ENCODE measurements around the gene FAM219A.

The FAM219A gene

DNA sequence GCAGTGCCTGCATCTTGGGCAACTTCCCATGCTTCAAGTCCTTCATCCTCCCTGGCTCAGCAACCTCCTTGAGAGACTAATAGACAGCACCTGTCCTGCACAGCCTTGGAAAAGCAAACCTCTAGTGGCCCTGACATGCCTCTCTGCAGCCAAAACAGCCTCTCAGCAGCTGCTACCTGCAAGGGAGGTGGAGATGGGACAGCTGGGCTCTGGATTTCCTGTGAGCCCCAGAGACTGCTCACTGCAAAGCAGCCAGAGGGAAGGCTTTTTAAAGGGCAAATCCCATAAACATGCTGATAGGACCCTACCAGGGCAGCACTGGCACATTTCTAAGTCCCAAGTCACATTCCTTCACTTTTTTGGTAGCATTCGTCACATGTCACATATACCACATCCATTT is 50.2 kb downstream of the FAM219A start:
- H3K9ac ChIP-seq (ENCODE audit: low read length) = no peak overlapping the region
- H3K36me3 ChIP-seq (ENCODE audit: control insufficient read depth, insufficient read depth, low read length) = no peaks in the 10 kb centered on the region
- no peaks in the 10 kb centered on the region for H3K27me3 ChIP-seq (ENCODE audit: control insufficient read depth, insufficient read depth, low read length)
- no peak overlapping the region for H3K4me3 ChIP-seq (ENCODE audit: low read length)
- H3K9me3 ChIP-seq (ENCODE audit: control insufficient read depth, low read length) = no peaks in the 10 kb centered on the region
- H3K4me1 ChIP-seq (ENCODE audit: control insufficient read depth, insufficient read depth, low read length) = no peaks in the 10 kb centered on the region

DNA sequence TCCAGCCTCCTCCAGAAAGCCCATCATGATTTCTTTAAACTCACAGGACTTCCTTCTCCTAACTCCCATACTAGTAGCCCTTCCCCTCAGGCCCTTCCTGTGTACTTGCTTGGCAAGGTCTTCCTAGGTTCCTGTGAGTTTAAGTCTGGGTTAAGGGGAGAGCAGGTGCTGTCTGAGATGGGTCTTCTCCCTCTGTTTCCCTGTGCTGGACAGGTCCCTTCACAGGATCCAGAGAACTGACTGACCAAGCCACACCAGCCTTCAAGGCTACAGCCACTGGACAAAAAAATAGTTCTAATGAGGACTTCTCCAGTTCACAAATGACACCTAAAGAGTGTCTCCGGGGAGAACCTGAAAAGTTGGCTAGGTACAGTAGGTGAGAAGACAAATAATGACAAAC is 52.2 kb downstream of the FAM219A start:
- Histone ChIP-seq H3K27me3 (ENCODE audit: control insufficient read depth, insufficient read depth, low read length) (no peaks in the 10 kb centered on the region), H3K4me1 (ENCODE audit: control insufficient read depth, insufficient read depth, low read length) (no peaks in the 10 kb centered on the region), H3K9ac (ENCODE audit: low read length) (no peak overlapping the region), H3K36me3 (ENCODE audit: control insufficient read depth, insufficient read depth, low read length) (no peaks in the 10 kb centered on the region), H3K9me3 (ENCODE audit: control insufficient read depth, low read length) (no peaks in the 10 kb centered on the region), H3K4me3 (ENCODE audit: low read length) (no peak overlapping the region)

DNA sequence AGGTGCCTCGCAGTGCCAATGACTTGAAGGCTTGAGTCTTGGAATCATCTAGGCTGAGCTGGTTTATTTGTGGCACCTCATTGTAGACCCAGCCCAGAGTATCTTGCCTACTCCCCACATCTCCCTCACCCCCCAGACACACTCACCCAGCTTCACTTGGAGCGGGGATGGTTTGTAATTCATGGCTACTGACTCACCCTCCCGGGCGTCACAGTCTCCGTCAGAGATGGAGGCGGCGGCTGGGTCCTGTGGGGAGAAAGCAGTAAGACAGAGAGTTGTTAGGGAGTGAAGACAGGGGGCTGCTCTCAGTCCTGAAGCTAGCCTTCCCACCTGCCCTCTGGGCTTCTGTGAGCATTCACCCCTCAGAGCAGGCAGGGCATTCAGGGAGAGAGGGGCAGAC is 52.7 kb downstream of the FAM219A start:
- Histone ChIP-seq H3K9ac (ENCODE audit: low read length) (no peak overlapping the region), H3K36me3 (ENCODE audit: control insufficient read depth, insufficient read depth, low read length) (no peaks in the 10 kb centered on the region), H3K9me3 (ENCODE audit: control insufficient read depth, low read length) (no peaks in the 10 kb centered on the region)

DNA sequence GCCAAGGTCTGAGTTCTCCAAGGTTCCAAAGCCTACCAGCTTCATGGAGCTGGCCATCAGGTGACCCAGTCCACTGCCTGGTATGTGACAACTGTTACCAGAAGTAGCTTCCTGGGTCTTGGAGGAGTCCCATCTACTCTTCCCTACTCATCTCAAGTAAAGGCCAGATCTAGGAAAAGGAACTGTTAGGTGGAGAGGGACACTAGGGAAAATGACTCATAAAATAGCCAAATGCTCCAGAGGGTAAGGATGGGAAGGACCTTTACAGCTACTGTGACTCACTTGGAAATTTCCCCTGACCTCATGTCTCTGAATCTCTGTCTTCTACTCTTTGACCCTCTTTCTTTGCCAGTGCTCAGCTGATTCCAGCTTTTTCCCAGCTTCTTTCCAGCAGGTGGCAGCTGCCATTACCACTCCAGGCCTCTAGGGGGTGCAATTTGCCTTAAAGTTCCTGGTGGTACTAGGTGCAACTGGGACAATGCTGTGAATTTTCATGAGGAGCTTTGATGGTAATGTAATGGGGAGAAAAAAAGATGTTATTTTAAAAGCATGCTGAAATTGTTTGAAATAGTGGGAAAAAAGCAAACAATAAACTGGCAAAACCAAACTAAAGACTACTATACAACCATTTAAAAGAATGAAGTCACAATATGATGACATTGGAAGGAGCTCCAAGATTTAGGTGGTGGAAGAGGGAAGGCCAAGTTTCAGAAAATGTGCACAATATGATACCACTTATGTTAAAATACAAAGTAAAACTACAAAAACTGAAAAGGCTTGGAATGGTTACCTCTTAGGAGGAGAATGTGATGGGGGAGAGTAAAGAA is 54.6 kb downstream of the FAM219A start:
- Histone ChIP-seq H3K9ac (ENCODE audit: low read length) (no peak overlapping the region), H3K4me3 (ENCODE audit: low read length) (no peak overlapping the region), H3K36me3 (ENCODE audit: control insufficient read depth, insufficient read depth, low read length) (no peaks in the 10 kb centered on the region), H3K4me1 (ENCODE audit: control insufficient read depth, insufficient read depth, low read length) (no peaks in the 10 kb centered on the region), H3K27me3 (ENCODE audit: control insufficient read depth, insufficient read depth, low read length) (no peaks in the 10 kb centered on the region), H3K9me3 (ENCODE audit: control insufficient read depth, low read length) (no peaks in the 10 kb centered on the region)

More for the DNA sequence above, 52.7 kb downstream of the FAM219A start:
- H3K4me1 ChIP-seq (ENCODE audit: control insufficient read depth, insufficient read depth, low read length) = no peaks in the 10 kb centered on the region
- no peaks in the 10 kb centered on the region for H3K27me3 ChIP-seq (ENCODE audit: control insufficient read depth, insufficient read depth, low read length)
- H3K4me3 ChIP-seq (ENCODE audit: low read length) = no peak overlapping the region

DNA sequence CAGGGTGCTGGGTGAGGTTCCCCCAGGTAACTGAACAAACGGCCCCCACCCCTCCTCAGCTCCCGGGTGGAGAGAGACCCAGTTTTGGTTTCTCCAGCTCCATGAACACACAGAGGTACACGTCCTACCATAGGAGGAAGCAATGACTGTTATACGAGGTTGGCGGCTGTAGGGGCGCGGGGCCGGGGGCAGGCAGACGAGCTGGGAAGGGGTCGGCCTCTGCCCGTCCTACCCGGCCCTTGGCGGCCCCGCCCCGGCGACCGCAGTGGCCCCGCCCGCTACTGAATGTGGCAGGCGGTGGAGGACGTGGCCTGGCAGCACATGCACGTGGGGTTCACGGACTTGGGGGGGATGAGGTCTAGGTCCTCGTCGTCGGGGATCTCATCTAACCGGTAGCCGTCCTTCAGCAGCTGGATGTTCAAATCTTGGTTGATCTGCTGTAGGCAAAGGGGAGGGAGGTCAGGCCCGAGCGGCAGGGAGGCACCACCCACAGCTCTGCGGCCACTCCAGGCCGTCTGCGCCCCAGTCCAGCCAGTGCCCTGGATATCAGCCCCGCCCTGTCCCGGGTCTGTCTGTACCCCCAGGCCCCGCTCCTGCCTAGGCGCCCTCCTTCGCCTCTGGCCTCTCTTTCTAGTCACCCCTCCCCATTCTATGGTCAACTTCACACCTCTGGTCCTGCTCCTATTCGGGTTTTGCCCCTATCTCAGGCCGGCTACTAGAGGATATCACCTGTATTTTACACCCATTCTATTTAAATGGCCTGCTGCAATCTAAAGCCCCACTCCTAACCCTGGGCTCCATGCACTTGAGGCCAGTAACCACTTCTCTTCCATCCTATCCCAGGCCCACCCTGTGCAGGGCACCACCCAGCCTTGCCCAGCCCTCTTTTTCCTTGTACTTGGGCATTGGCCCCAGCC is 57.4 kb downstream of the FAM219A start:
- Histone ChIP-seq H3K9me3 (ENCODE audit: control insufficient read depth, low read length) (no peaks in the 10 kb centered on the region), H3K27me3 (ENCODE audit: control insufficient read depth, insufficient read depth, low read length) (no peaks in the 10 kb centered on the region), H3K9ac (ENCODE audit: low read length) (no peak overlapping the region), H3K4me3 (ENCODE audit: low read length) (no peak overlapping the region), H3K36me3 (ENCODE audit: control insufficient read depth, insufficient read depth, low read length) (no peaks in the 10 kb centered on the region), H3K4me1 (ENCODE audit: control insufficient read depth, insufficient read depth, low read length) (no peaks in the 10 kb centered on the region)

DNA sequence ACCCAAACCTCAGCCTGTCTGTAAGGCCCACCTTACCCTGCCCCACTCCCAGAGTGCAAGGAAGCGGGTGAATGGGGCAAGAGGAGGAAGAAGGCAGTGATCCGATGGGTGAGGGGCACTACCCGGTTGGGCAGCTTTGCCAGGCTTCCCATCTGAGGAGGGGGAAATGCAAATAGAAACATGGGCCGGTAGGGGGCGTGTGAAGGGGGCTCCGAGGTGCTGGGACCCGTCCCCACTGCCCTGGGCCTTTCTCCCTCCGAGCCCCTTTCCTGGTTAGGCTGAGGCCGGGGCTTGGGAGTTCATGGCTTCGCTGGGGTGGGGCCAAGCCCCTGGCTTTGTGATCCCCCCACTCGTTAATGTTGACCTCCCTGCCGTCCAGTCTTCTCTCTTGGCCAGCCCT is 58.1 kb downstream of the FAM219A start:
- Histone ChIP-seq H3K9me3 (ENCODE audit: control insufficient read depth, low read length) (no peaks in the 10 kb centered on the region), H3K27me3 (ENCODE audit: control insufficient read depth, insufficient read depth, low read length) (no peaks in the 10 kb centered on the region), H3K4me3 (ENCODE audit: low read length) (no peak overlapping the region), H3K4me1 (ENCODE audit: control insufficient read depth, insufficient read depth, low read length) (no peaks in the 10 kb centered on the region), H3K36me3 (ENCODE audit: control insufficient read depth, insufficient read depth, low read length) (no peaks in the 10 kb centered on the region), H3K9ac (ENCODE audit: low read length) (no peak overlapping the region)

DNA sequence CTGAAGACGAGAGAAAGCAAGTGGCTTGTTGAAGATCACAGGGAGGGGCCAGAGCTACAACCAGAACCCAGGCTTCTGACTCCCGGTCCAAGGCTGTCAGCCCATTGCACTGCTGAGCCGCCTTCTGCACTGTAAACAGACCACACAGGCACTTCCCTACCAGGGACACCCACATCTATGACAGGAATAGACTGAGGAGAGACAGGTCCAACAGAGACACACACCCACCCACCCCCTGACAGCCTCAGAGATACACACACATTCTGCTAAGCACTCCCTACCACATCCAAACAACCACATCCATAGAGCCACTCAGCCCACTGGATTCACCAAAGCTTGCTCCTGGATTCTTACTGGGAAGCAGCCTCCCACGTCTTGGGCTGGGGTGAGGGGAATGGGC is 58.6 kb downstream of the FAM219A start:
- H3K4me1 ChIP-seq (ENCODE audit: control insufficient read depth, insufficient read depth, low read length) = no peaks in the 10 kb centered on the region
- H3K36me3 ChIP-seq (ENCODE audit: control insufficient read depth, insufficient read depth, low read length) = no peaks in the 10 kb centered on the region
- H3K27me3 ChIP-seq (ENCODE audit: control insufficient read depth, insufficient read depth, low read length) = no peaks in the 10 kb centered on the region
- H3K9me3 ChIP-seq (ENCODE audit: control insufficient read depth, low read length) = no peaks in the 10 kb centered on the region
- no peak overlapping the region for H3K9ac ChIP-seq (ENCODE audit: low read length)
- H3K4me3 ChIP-seq (ENCODE audit: low read length) = no peak overlapping the region

DNA sequence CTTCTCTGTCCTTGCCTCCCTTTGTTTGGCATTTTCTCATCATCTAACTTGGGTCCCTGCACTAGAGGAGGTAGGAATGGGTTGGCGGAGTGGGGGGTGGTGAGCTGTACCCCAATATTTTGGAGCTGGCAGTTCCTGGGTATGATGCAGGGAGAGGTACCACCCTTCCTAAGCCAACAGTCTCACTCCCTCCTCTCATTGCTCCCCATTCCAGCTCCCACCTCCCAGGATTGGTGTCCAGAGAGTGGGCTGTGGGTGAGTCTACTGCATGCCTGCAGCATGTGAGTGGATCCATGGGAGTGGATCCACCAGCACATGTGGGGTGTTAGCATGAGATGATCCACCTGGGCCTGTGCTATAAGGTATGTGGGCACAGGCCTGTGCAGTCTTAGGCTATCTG is 59.5 kb downstream of the FAM219A start:
- Histone ChIP-seq H3K27me3 (ENCODE audit: control insufficient read depth, insufficient read depth, low read length) (no peaks in the 10 kb centered on the region), H3K9me3 (ENCODE audit: control insufficient read depth, low read length) (no peaks in the 10 kb centered on the region), H3K9ac (ENCODE audit: low read length) (no peak overlapping the region), H3K36me3 (ENCODE audit: control insufficient read depth, insufficient read depth, low read length) (no peaks in the 10 kb centered on the region), H3K4me1 (ENCODE audit: control insufficient read depth, insufficient read depth, low read length) (no peaks in the 10 kb centered on the region), H3K4me3 (ENCODE audit: low read length) (no peak overlapping the region)

DNA sequence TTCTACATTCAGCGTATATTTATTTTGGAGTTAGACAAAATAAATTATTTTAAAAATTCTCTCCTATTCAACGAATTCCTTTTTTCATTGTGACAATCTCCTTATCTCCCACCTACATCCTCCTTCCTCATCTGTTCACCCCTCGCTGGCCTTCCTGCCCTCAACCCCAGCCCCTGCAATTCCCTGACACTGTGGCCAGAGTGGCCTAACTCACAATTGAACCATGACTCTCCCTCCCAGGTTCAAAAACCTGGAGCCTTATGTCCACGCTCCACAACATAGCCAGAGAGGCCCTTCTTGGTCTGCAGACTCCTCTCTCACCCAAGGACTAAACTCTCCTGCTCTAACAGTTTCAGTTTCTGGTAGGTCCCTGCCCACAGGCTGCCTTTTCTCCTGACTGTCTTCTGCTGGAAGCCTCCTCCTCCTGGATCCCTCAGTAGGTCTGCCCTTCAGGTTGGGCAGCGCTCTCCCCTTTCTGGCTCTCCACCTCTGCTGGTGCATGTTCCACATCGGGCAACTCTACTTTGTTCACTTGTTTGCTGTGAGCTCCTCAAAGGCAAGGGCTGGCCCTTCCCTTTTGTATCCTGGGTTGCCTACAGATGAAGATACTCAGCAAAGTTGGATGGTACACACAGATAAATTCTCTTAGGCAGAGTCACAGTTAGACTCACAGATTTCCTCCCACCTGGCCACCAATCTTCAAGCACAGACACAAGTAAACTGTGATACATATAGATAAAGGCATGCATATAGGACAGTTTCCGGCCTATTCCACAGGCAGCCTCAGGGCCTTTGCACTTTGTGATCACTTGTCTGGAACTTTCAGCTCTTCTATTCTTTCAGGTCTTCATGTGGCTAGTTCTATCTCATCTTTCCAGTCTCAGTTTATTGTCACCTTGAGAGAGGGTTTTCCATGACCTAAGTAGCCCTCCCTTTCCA is 61.8 kb downstream of the FAM219A start:
- no peaks in the 10 kb centered on the region for H3K27me3 ChIP-seq (ENCODE audit: control insufficient read depth, insufficient read depth, low read length)
- H3K4me3 ChIP-seq (ENCODE audit: low read length) = no peak overlapping the region
- H3K4me1 ChIP-seq (ENCODE audit: control insufficient read depth, insufficient read depth, low read length) = no peaks in the 10 kb centered on the region
- no peaks in the 10 kb centered on the region for H3K36me3 ChIP-seq (ENCODE audit: control insufficient read depth, insufficient read depth, low read length)
- no peak overlapping the region for H3K9ac ChIP-seq (ENCODE audit: low read length)
- H3K9me3 ChIP-seq (ENCODE audit: control insufficient read depth, low read length) = no peaks in the 10 kb centered on the region

DNA sequence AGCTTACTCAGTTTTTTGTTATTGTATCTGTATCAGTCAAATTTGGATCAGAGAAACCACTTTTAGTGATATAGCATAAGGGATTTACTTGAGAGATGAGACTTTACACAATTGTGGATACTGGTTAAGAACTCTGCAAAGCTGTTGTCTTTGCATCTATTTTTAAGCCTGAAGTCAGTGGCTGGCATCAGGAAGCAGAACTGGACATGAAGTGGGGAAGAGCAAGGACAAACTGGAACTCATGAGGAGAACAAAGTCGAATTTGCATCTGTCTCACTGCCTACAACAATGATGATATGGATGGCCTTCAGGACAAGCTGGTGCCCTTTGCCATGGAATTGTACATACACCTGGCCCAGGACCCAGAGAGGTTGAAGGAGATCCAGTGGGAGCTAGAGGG is 65.9 kb downstream of the FAM219A start:
- no peaks in the 10 kb centered on the region for H3K9me3 ChIP-seq (ENCODE audit: control insufficient read depth, low read length)
- H3K9ac ChIP-seq (ENCODE audit: low read length) = no peak overlapping the region
- no peak overlapping the region for H3K4me3 ChIP-seq (ENCODE audit: low read length)
- H3K4me1 ChIP-seq (ENCODE audit: control insufficient read depth, insufficient read depth, low read length) = no peaks in the 10 kb centered on the region
- H3K36me3 ChIP-seq (ENCODE audit: control insufficient read depth, insufficient read depth, low read length) = no peaks in the 10 kb centered on the region
- H3K27me3 ChIP-seq (ENCODE audit: control insufficient read depth, insufficient read depth, low read length) = no peaks in the 10 kb centered on the region

DNA sequence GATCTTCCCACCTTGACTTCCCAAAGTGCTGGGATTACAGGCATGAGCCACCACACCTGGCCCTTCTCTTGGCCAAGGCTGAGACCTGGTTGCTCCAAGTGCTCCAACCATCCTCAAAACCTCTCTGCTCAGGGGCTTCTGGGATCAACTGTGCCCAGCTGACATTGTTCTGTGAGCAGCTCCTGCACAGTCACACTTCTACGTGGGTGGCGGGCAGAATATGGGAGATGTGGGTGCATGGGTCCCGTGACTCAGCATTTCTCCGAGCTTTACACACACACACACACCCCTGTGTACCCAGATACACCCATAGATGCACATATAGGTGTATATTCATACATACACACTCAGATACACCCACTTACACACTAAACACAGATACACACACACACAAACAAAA is 71.1 kb downstream of the FAM219A start:
- Histone ChIP-seq H3K9ac (ENCODE audit: low read length) (no peak overlapping the region), H3K4me1 (ENCODE audit: control insufficient read depth, insufficient read depth, low read length) (no peaks in the 10 kb centered on the region), H3K9me3 (ENCODE audit: control insufficient read depth, low read length) (no peaks in the 10 kb centered on the region), H3K27me3 (ENCODE audit: control insufficient read depth, insufficient read depth, low read length) (no peaks in the 10 kb centered on the region), H3K36me3 (ENCODE audit: control insufficient read depth, insufficient read depth, low read length) (no peaks in the 10 kb centered on the region), H3K4me3 (ENCODE audit: low read length) (no peak overlapping the region)
